Liver (tissue), 9 donors: ENCODE data around the gene ENOX1. TPM values are rescaled to one million over a fixed set of nuclear protein-coding genes. Genes with fewer than 3 reads are reported as not detected.

Source experiments
- DNase-seq: peaks from one replicate; pipeline ENCODE4 v3.0.0-alpha.2; 2017; ENCODE audit warnings: low spot score
- H3K27ac ChIP-seq, 2 donors: one replicate each; pipeline ENCODE4 v1.7.0; 2013; ENCODE audit warnings: inconsistent platforms in 2 of 2, low read length in 2 of 2, control low read depth in 1 of 2, low read depth in 1 of 2, mild to moderate bottlenecking in 1 of 2
- H3K27me3 ChIP-seq, 4 donors: one replicate each; pipeline versions ENCODE4 v1.6.1 to v1.7.0; 2013; ENCODE audit warnings: low read length in 3 of 4, inconsistent platforms in 1 of 4, mild to moderate bottlenecking in 1 of 4, moderate library complexity in 1 of 4; ENCODE audit not compliant: control insufficient read depth in 4 of 4, insufficient read depth in 4 of 4
- H3K36me3 ChIP-seq, 4 donors: one replicate each; pipeline versions ENCODE4 v1.6.1 to v1.7.0; 2013; ENCODE audit warnings: low read length in 3 of 4, mild to moderate bottlenecking in 3 of 4, low read depth in 1 of 4, moderate library complexity in 1 of 4; ENCODE audit not compliant: control insufficient read depth in 4 of 4, insufficient read depth in 3 of 4
- H3K4me1 ChIP-seq, 4 donors: one replicate each; pipeline versions ENCODE4 v1.6.1 to v1.7.0; 2013; ENCODE audit warnings: low read length in 3 of 4, mild to moderate bottlenecking in 3 of 4, moderate library complexity in 1 of 4; ENCODE audit not compliant: control insufficient read depth in 4 of 4, insufficient read depth in 4 of 4
- H3K4me3 ChIP-seq, 3 donors: one replicate each; pipeline versions ENCODE4 v1.6.1 to v1.7.0; 2013; ENCODE audit warnings: low read length in 3 of 3, control low read depth in 1 of 3, low read depth in 1 of 3, mild to moderate bottlenecking in 1 of 3
- H3K9ac ChIP-seq, 2 donors: one replicate each; pipeline ENCODE4 v1.7.0; 2013; ENCODE audit warnings: low read length in 2 of 2, mild to moderate bottlenecking in 2 of 2, moderate library complexity in 2 of 2, control low read depth in 1 of 2, low read depth in 1 of 2
- H3K9me3 ChIP-seq, 4 donors: one replicate each; pipeline versions ENCODE4 v1.6.1 to v1.7.0; 2013; ENCODE audit warnings: low read length in 3 of 4; ENCODE audit not compliant: control insufficient read depth in 4 of 4
- ATF3 ChIP-seq: IDR thresholded peaks from 2 replicates; pipeline ENCODE4 v1.6.1; 2016; ENCODE audit warnings: antibody characterized with exemption
- CTCF ChIP-seq: fragments of 150-350 bp; IDR thresholded peaks from 2 replicates; pipeline ENCODE4 v1.5.1; 2017; ENCODE audit warnings: improper control_type of control experiment, low read depth, low read length; ENCODE audit not compliant: missing input control
- GABPA ChIP-seq, 2 donors: IDR thresholded peaks in 1 of 2; conservative IDR thresholded peaks in 1 of 2; 2 replicates each; pipeline ENCODE4 v1.6.1; 2016; ENCODE audit warnings: antibody characterized with exemption in 2 of 2, mild to moderate bottlenecking in 1 of 2, moderate library complexity in 1 of 2
- HNF4A ChIP-seq, 2 donors: conservative IDR thresholded peaks; 2 replicates each; pipeline ENCODE4 v1.6.1; 2016; ENCODE audit warnings: antibody characterized with exemption in 2 of 2, mild to moderate bottlenecking in 2 of 2
- JUND ChIP-seq, 2 donors: IDR thresholded peaks; 2 replicates each; pipeline ENCODE4 v1.6.1; 2016; ENCODE audit warnings: antibody characterized with exemption in 2 of 2
- MAX ChIP-seq: IDR thresholded peaks from 2 replicates; pipeline ENCODE4 v1.6.1; 2016; ENCODE audit warnings: antibody characterized with exemption
- RAD21 ChIP-seq, 2 donors: IDR thresholded peaks; 2 replicates each; pipeline ENCODE4 v1.6.1; 2016; ENCODE audit warnings: antibody characterized with exemption in 2 of 2, mild to moderate bottlenecking in 2 of 2
- REST ChIP-seq: IDR thresholded peaks from 2 replicates; pipeline ENCODE4 v1.6.1; 2016; ENCODE audit warnings: antibody characterized with exemption, mild to moderate bottlenecking
- SP1 ChIP-seq: IDR thresholded peaks from 2 replicates; pipeline ENCODE4 v1.6.1; 2018; ENCODE audit warnings: antibody characterized with exemption, mild to moderate bottlenecking
- TAF1 ChIP-seq: conservative IDR thresholded peaks from 2 replicates; pipeline ENCODE4 v1.6.1; 2016; ENCODE audit warnings: antibody characterized with exemption, mild to moderate bottlenecking
- YY1 ChIP-seq: IDR thresholded peaks from 2 replicates; pipeline ENCODE4 v1.6.1; 2016; ENCODE audit warnings: antibody characterized with exemption, mild to moderate bottlenecking
- WGBS: extraction: QIAGEN DNeasy Blood & Tissue Kit; methylation state at CpG from one replicate; pipeline ENCODE4 v1.1.7; 2013; 5-methylcytosine and 5-hydroxymethylcytosine counted together
- polyA plus RNA-seq, 2 donors: library from polyadenylated mRNA; stranded (reverse) in 1 of 2; unstranded in 1 of 2; fragments of 200-250 nt in 1 of 2; fragments of >200 nt in 1 of 2; fragmentation: Nextera tagmentation in 1 of 2; extraction: Ambion mirVana in 1 of 2; gene quantifications; one replicate each; pipeline versions ENCODE4 v1.2.1 to v1.2.3, GENCODE V29; 2013 to 2015
- total RNA-seq, 2 donors: library from RNA; depleted of rRNA; stranded (reverse); fragments of >200 nt; gene quantifications; one replicate each; pipeline ENCODE4 v1.2.3, GENCODE V29; 2014
- donor health status: healthy.
- donor health status: healthy.
- donor health status: healthy.
- donor health status: healthy.
- donor health status: healthy.

The ENOX1 gene
- total and polyA plus RNA-seq, 4 donors = 0.02 to 0.33 (median 0.08) TPM; not detected in 1

GRCh38 chr13:43805071-43805468, 18.3 kb upstream of the ENOX1 start (continued):
- no peak for TF ChIP-seq ATF3

GRCh38 chr13:43804461-43805070, 17.8 kb upstream of the ENOX1 start:
- Histone ChIP-seq H3K9ac (no peak overlapping the region), H3K4me3 (no peak overlapping the region), H3K27me3 (no peaks in the 10 kb centered on the region), H3K4me1 (no peaks in the 10 kb centered on the region), H3K36me3 (no peaks in the 10 kb centered on the region), H3K27ac (no peak overlapping the region), H3K9me3 (no peaks in the 10 kb centered on the region)
- 25% methylated on average over 5 of the region's 5 CpGs for WGBS
- DNase-seq = no peak
- TF ChIP-seq CTCF (peak; percentile 59), RAD21 (IDR thresholded peaks at IDR 0.05) (peak; percentile 79 to 83), ATF3 (no peak)

- H3K4me1 ChIP-seq = no peaks in the 10 kb centered on the region
- no peak for TF ChIP-seq REST
- TF ChIP-seq YY1 = no peak
- no peak for TF ChIP-seq HNF4A (conservative IDR thresholded peaks at IDR 0.05)
- TF ChIP-seq JUND (IDR thresholded peaks at IDR 0.05) = no peak
- no peak for TF ChIP-seq TAF1
- no peak for TF ChIP-seq SP1
- no peak for TF ChIP-seq RAD21 (IDR thresholded peaks at IDR 0.05)
- no peak overlapping the region for H3K27ac ChIP-seq
- no peaks in the 10 kb centered on the region for H3K9me3 ChIP-seq
- no peaks in the 10 kb centered on the region for H3K27me3 ChIP-seq
- no peak overlapping the region for H3K4me3 ChIP-seq
- no peaks in the 10 kb centered on the region for H3K36me3 ChIP-seq
- H3K9ac ChIP-seq = no peak overlapping the region
- DNase-seq = no peak
These were observed 15.7 kb upstream of the ENOX1 start for GRCh38 chr13:43802511-43802910.

GRCh38 chr13:43800828-43801227, 14.1 kb upstream of the ENOX1 start:
- no peak overlapping the region for H3K4me3 ChIP-seq
- H3K9ac ChIP-seq = no peak overlapping the region
- no peak for DNase-seq
- H3K36me3 ChIP-seq = no peaks in the 10 kb centered on the region
- H3K27me3 ChIP-seq = no peaks in the 10 kb centered on the region
- no peaks in the 10 kb centered on the region for H3K4me1 ChIP-seq
- WGBS = 63% methylated on average over 3 of the region's 3 CpGs
- no peak overlapping the region for H3K27ac ChIP-seq
- H3K9me3 ChIP-seq = no peaks in the 10 kb centered on the region
- TF ChIP-seq CTCF (no peak), HNF4A (conservative IDR thresholded peaks at IDR 0.05) (no peak), REST (no peak), MAX (no peak), GABPA (IDR thresholded peaks at IDR 0.05 in 1 of 2, conservative IDR thresholded peaks at IDR 0.05 in 1 of 2) (no peak), RAD21 (IDR thresholded peaks at IDR 0.05) (no peak)
